Hepatocyte (in vitro differentiated cells): Measurements from ENCODE around the gene MBD3L1.

Experiments
- CTCF ChIP-seq: fragments of 200-600 bp; sonication (generic); IDR thresholded peaks from 2 replicates; pipeline ENCODE4 v1.5.1; 2016; ENCODE audit warnings: antibody characterized with exemption, mild to moderate bottlenecking; ENCODE audit not compliant: poor library complexity
- EZH2 ChIP-seq: fragments of 200-600 bp; sonication (generic); IDR thresholded peaks from 2 replicates; pipeline ENCODE4 v1.6.1; 2016; ENCODE audit warnings: antibody characterized with exemption, mild to moderate bottlenecking, borderline replicate concordance
- EZH2phosphoT487 ChIP-seq: fragments of 200-600 bp; sonication (generic); IDR thresholded peaks from one replicate; pipeline ENCODE4 v1.6.1; 2018; ENCODE audit warnings: antibody characterized with exemption, mild to moderate bottlenecking, low read depth, moderate library complexity; ENCODE audit not compliant: unreplicated experiment, severe bottlenecking

- TF ChIP-seq EZH2 (no peak), CTCF (no peak), EZH2phosphoT487 (no peak)
These were observed 804 bp upstream of the MBD3L1 start for GRCh38 chr19:8831373-8831772.
